SKM-1 (cell line): ENCODE data around the gene GRIK2.
"Not testable (repeated sequence)": the region's sequence is repeated elsewhere in the genome, so short reads cannot be mapped to it uniquely, and the experiment has no call there.

Experiments
- DNase-seq: peaks from one replicate; lab custom pipeline; 2025; ENCODE audit not compliant: unreplicated experiment; lab: John Stamatoyannopoulos, UW

GRIK2 gene

DNA sequence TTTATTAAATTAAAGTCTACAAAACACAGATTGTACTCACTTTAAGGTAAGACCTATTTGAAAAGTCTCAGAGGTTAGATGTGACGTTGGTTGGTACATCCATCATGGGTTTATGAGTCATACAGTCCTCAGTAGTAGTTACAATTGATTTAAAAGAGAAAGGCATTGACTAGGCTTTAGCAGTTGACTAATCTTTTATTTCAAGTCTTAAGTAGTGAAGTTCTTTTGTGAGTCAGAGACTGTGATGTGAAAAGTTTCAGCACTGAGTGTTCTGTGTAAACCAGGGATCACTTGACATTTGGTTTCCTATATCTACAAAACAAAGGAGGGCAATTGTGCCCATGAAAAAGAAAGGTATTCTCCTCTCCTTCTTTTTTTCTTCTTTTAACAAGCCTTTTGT, 221.3 kb downstream of the GRIK2 start:
- DNase-seq = no peak

DNA sequence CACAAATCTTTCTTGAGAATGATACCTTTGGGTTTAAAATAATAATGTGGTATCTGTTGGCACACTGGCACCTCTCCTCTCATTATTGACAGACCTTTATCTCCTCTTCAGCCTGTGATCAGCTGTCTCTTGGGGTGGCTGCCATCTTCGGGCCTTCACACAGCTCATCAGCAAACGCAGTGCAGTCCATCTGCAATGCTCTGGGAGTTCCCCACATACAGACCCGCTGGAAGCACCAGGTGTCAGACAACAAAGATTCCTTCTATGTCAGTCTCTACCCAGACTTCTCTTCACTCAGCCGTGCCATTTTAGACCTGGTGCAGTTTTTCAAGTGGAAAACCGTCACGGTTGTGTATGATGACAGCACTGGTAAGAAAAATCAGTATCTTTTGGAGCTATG, 232.8 kb downstream of the GRIK2 start:
- DNase-seq = no peak

DNA sequence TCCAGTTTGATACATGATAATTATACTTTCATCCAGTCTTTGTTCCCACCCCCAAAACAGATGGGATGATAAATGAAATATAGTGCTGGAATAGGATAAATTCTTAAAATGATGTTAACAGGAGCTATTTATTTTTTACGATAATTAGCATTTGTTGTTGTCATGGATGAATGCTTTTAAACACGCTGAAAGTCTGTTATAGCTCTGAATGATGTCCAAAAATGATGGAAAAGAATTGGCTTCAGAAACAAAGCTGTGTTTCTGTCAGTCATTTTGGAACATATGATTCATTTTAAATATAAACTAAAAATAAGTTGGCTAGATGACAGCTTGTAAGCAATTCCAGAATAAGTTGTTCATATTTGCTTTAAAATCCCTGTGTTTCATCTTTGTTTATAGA, 237.4 kb downstream of the GRIK2 start:
- DNase-seq = no peak

DNA sequence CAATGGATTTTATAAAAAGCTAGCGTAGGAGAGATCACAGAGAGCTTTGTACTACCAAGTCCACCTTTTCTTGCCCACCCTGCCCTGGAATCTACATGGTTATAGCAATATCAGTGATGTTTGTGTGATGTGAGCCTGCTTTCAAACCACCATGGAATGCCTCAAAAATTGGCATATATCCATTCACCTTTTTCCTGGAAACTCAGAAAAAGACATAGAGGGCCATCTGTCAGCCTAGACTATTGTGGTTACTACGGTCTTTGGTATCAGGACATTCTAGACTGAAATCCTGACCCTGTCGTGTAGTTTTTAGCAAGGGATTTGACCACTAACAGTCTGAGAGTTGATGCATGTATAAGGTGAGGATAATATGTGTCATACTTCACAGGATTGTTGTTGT, 239.6 kb downstream of the GRIK2 start:
- DNase-seq = no peak

DNA sequence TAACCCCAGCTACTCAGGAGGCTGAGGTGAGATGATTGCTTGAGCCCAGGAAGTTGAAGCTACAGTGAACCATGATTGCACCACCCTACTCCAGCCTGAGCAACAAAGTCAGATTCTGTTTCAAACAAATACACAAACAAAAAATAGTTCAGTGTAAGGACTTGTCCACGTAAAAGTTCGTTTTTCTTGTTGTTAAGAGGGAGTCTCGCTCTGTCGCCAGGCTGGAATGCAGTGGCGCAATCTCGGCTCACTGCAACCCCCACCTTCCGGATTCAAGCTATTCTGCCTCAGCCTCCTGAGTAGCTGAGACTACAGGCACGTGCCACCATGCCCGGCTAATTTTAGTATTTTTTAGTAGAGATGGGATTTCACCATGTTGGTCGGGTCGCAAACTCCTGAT, 245.4 kb downstream of the GRIK2 start:
- not testable (repeated sequence) for DNase-seq

DNA sequence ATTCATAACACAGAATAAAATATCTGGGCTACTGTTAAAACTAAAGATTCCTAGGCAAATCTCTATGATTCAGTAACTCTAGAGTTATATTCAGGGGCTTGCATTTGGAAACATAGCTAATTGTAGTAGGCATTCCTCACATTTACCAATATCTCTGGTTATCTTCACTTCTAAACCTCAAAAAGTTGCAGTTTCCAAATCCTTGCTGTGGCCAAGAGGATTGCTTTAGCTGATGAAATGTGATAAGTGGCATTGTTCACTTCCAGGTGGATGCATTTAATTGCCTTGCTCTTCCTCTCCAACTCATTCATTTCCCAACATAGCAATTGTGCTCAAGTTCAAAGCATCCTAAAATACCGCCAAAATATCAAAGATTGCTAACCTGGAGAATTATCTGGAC, 246.6 kb downstream of the GRIK2 start:
- DNase-seq = no peak

DNA sequence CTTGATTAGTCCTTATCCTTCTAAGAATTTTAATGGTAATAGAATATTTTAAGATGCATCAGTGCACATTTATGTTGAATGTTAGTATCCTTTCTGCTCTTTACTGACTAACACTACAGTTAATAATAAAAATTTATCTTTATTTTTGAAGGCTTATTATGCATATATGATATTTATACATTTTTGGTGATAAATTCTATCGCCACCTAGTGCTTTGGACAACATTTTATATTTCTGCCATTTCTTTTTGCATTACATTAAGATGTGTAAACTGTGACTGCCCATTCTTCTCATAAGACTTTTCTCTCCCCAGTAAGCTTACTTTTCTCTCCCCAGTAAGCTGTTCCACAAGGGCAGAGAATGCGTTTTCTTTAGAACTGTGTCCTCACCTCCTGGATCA, 252.3 kb downstream of the GRIK2 start:
- DNase-seq = no peak

DNA sequence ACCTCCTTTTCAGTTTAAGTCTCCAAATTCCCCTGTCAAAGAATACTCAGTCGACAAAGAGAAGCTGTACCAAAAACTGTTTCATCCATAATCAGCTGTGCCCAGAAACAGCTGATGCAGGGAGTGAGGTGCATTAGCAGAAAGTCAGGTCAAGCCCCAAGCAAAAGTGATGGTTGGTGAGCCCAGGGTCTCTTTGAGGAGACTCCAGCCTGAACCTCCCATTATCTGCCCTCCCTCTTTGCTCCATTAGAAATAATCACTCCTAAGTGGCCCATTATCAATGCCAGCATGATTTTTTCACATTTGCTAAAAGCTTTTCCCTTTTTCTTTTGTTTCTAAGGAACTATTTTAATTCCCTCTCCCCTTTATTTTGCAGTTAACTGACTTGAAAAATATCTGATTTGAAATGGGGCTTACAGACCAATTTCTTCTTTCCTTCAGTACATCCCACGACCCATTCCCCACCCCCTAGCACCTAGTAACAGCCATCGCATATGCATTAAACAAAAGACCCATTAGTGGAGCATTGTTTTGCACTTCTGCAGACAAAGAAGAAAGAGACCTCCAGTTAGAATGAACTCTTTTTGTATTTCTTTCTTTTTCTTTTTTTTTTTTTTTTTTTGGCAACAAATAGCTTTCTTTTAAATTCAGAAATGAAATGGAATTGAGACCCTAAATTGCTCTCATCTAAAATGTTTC, 257.0 kb downstream of the GRIK2 start:
- no peak for DNase-seq

DNA sequence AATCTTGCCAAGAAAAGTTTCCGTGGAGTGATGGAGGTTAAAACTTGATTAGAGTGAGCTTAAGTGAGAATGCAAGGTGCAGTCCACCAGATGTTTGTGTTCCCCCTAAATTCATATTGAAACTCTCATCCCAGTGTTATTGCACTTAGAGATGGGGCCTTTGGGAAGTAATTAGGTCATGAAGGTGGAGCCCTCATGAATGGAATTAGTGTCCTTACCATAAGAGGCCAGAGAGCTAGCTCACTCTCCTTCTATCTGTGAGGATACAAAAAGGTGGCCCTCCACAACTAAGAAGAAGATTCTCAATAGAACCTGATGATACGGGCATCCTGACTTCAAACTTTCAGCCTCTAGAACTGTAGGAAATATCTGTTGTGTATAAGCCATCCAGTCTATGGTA, 258.6 kb downstream of the GRIK2 start:
- no peak for DNase-seq

DNA sequence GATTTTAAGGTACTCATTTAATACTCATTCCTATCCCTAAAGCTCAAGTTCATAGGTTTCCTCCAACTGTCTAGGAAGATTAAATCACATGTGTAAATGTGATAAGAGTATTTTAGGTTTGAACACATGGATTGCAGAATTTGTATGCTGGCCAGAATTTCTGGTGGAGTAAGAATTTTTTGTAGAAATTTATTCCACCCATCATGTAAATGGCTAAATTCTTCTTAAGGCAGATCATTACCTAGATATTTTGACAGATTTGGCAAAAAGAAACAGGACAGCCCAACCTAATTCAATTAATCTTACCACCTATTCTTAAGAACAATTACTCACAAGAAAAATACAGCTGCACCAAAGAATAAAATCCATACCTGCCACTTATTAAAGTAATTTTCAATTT, 261.6 kb downstream of the GRIK2 start:
- no peak for DNase-seq

DNA sequence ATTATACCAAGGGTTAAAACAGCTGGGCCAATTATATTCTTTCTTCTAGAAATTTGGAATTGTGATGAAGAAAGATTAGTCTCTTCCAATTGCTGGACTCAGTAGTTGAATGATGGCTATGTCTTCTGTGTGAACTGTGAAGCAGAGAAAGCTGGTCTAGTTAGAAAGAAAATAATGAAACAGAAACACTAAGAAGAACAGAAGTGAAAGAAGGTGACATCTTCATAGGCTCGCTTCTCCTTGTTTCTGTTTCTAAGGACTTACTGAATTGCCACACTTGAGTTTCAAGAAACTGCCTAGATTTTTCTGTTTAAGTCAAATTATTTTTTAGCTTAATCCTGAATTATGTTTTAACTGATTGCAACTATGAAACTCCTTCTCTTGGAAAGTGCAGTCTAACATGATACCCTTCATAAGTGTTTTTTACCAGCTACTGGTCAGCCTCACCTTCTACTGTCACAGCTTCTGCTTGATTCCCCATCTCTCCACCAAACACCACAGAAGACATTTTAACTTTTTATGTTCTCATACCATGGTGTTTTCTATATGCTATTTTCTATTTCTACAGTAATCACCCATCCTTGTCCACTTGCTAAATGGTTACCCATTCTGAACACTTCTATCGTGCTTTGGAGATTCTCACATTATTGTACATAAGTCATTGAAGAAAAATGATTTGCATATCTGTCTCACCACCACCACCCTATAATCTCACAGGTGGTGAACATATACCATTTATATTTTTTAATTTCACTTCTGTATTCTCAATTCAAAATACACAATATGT, 268.8 kb downstream of the GRIK2 start:
- DNase-seq = no peak

DNA sequence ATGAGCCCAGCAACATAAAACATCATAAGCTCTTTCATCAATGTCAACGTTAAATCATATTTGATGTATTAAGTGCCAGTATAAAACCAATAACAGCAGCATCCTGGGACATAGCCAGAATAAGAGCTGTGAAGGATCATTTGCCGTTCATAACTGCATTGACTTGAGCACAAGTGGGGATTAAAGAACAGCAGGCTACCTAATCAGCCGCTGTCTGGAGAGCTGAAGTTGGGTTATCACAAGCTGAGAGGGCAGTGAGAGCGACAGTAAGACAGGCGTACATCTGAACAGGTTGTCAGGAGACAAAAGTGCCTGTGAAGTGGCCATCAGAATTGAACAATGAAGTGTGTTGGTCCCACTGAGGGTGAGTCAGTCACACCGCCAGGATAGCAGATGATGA, 269.6 kb downstream of the GRIK2 start:
- no peak for DNase-seq

DNA sequence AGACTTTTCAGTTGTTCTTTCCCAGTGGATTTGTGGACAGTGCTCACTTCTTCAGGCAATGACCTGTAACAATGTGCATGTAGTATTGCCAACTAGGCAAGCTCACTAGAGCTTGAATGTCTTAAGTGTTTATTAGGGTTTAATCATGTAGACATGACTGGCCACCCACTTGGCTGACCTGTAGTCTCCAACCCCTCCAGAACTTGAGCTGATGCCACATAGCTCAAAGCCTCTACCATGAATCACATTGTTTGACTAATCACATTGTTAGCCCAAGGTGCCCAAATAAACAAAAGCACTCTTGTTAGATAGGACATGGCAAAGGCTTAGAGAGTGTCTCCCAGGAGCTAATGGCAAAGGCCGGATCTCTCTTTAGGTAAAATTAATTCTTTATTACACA, 272.7 kb downstream of the GRIK2 start:
- DNase-seq = no peak

DNA sequence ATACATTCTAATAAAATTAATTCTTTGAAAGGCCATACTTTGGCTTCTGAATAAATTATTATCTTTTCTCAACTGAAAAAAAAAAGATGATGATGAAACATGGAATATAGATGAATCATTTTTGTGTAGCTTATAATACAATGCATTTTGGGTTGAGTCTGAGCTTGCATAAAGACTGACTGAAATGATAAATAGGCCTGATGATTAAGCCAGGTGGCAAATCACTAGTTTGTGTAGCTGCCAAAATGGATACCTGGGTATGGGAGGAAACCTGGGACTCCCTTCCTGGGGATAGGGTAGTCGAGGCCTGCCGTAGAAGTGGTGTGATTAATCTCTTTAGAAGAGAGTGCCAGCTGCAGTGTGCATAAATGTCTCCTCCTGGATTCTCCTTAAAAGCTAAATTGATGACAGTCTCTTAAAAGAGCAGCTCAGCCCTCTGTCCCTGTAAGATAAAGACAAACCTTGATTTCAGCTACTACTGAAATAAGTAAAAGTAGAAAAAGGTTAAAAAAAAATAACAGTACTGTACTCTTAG, 275.1 kb downstream of the GRIK2 start:
- DNase-seq = no peak

DNA sequence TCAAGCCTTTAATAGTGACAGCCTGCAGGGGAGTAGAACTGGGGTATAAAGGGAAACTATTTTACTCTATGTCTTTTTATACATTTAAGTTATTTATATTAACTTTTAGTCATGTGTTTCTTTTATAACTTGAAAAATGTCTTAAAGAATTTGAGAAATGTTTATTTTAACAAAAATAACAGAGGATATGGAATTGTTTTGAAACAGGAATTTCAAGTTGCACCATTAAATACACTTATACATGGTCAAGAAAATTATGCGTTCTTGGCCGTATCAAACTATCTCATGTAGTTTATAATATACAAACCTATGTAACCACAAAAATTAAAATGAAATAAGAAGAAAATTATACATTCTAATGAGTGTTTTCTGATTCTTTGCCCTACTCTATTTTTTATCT, 282.7 kb downstream of the GRIK2 start:
- no peak for DNase-seq

DNA sequence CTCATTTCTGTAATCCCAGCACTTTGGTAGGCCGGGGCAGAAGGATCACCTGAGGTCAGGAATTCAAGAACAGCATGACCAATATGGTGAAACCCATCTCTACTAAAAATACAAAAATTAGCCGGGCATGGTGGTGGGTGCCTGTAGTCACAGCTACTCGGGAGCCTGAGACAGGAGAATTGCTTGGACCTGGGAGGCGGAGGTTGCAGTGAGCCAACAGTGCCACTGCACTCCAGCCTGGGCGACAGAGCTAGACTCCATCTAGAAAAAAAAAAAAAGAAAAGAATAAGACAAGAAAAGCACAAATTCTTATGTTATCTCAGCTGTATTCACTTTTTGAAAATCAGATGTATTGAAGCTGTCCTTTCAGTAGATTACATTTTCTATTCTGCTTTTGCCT, 289.4 kb downstream of the GRIK2 start:
- DNase-seq = no peak

DNA sequence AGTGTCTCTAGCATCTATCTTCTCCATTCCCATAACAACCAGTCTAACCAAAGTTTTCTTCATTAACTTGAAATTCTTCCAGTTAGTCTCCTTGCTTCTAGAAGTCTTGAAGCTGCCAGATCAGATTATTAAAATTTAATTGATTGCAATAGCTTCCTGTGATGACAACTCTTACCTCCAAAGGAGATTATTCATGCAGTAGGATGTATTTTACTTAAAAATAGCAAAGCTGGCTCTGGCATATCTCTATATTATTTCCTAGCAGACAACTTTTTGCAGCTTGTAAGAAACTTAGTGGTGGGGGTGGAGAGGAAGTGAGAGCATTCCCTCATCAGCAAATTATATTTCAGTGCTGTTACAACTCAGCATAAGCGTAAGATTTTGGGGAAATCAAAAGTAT, 290.4 kb downstream of the GRIK2 start:
- no peak for DNase-seq

DNA sequence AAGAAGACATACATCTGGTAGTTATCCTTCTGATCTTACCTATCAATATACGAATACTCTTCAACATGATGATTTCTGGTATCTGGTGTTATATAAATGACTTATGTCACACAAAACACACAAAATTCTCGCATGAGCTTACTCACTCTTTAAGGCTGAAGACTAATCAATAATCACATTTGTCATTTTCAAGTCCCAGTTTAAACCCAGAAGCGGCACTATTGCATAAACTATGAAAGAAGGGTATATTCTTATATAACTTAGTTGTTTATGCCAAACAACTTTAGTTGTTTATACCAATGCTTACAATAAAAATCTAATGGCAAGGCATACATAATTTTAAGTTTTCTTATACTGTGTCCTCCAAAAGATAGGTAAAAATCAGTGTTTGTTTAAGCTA, 293.1 kb downstream of the GRIK2 start:
- DNase-seq = no peak

DNA sequence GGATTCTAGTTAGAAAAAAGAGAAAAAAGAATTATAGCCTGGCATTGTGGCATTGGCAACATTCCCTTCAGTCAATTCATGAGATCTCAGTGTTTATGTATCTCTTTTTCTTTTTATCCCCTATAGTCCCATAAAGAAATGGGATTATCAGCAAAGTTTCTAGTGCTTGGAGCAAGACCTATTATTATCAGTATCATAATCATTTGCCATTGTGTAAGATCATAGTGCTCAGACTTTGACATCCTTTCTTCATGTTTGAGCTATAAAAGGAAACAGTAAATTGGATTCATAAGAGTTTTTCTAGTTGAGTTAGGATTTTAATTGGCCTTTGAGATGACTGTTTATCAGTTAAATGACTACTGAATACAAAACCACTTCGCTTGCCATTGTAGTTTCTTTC, 295.6 kb downstream of the GRIK2 start:
- no peak for DNase-seq

DNA sequence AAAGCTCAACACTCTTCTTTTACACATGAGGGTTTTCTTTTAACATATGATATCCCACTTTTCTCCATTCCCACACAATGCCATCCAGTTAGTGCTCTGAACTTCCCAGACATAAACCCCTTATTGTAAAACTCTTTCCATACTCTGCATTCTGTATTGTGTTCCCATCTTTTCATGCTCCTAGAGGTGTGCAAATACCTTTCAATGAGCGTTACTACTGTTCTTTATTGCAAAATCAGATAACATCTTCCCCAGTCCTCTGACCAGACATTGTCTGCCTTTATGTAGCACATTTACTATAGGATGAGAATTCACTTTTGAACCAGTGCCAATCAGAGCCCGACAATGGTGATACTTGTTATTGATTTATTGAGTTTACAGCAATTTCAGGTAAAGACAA, 296.2 kb downstream of the GRIK2 start:
- DNase-seq = no peak

DNA sequence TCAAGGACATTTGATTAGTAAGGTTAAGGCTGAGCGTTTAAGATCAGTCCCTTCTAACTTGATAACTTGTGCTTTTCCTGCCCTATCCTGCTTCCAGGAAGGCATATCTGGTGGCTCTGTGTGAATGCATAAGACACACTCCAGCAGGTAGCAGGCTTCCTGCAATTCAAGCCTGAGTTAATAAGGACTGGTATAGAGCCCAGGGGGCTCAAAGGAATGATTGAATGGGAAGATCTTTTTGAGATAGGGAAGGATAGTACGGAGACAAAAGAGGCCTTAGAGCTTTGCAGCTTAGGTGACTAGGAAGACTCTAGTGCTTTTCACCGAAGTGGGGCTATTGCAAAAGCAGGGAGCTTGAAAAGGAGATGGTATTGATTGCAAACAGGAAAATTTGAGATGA, 307.1 kb downstream of the GRIK2 start:
- DNase-seq = no peak

DNA sequence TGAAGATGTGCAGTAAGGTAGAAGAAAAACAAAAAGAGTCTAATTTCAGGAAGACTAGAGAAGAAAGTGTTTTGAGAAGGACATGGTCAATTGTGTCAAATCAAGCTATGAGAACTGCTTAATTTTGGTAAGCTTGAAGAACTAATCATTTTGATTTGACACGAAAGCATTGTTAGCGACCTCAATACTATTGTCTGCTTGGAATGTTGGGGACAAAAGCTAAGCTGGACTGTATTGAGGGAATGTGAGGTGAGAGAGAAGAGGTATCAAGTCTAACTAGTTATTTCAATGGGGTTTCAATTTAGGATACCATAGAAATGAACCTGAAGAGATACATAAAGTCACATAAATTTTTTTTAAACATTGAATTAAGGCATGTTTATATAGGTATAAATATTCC, 309.8 kb downstream of the GRIK2 start:
- DNase-seq = no peak

DNA sequence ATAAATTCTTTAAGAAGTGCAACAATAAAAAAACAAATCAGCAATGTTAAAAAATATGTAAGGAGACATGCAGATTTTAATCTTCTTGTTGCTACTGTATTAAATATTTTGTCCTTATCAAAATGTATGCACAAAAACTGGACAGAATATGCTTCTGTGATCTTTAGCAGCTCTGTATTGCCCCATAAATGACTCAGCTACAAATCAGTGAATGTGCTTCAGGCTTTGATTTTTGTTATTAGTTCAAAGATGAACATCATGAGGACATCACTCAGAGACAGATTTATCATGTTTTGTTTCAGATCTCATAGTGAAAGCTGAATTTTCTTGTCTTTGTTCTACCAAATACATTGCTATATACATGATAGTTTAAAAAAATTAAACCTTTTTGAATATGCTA, 312.4 kb downstream of the GRIK2 start:
- DNase-seq = no peak
